ENCODE data around the gene POLA1.

POLA1 gene

GRCh38 chrX:24702362-24703184 is 8.9 kb downstream of the POLA1 start:
- Histone ChIP-seq H3K27me3 (ENCODE audit: control insufficient read depth, insufficient read depth, low read length) (no peaks in the 10 kb centered on the region), H3K36me3 (ENCODE audit: control insufficient read depth, insufficient read depth, low read length) (no peaks in the 10 kb centered on the region), H3K79me2 (no peaks in the 10 kb centered on the region), H3K27ac (no peak overlapping the region), H3K4me1 (no peaks in the 10 kb centered on the region), H3K9ac (no peak overlapping the region), H3K9me3 (ENCODE audit: control insufficient read depth, low read length) (no peaks in the 10 kb centered on the region), H3K4me3 (ENCODE audit: low read depth, low read length) (no peak overlapping the region), H3K4me2 (ENCODE audit: low read length) (no peak overlapping the region), H2AFZ (no peak overlapping the region)
- TF ChIP-seq CTCF (IDR thresholded peaks at IDR 0.05): no peak

GRCh38 chrX:24703185-24703494 is 9.4 kb downstream of the POLA1 start:
- Histone ChIP-seq H3K9ac (no peak overlapping the region), H3K27me3 (ENCODE audit: control insufficient read depth, insufficient read depth, low read length) (no peaks in the 10 kb centered on the region), H3K4me2 (ENCODE audit: low read length) (no peak overlapping the region), H3K9me3 (ENCODE audit: control insufficient read depth, low read length) (no peaks in the 10 kb centered on the region), H3K27ac (no peak overlapping the region), H3K4me3 (ENCODE audit: low read depth, low read length) (no peak overlapping the region), H2AFZ (no peak overlapping the region), H3K36me3 (ENCODE audit: control insufficient read depth, insufficient read depth, low read length) (no peaks in the 10 kb centered on the region), H3K79me2 (no peaks in the 10 kb centered on the region), H3K4me1 (no peaks in the 10 kb centered on the region)
- TF ChIP-seq CTCF (IDR thresholded peaks at IDR 0.05): no peak

- Histone ChIP-seq H3K27me3 (ENCODE audit: control insufficient read depth, insufficient read depth, low read length) (no peaks in the 10 kb centered on the region), H3K27ac (no peak overlapping the region), H3K36me3 (ENCODE audit: control insufficient read depth, insufficient read depth, low read length) (no peaks in the 10 kb centered on the region), H3K79me2 (no peaks in the 10 kb centered on the region), H3K4me2 (ENCODE audit: low read length) (no peak overlapping the region), H3K9ac (no peak overlapping the region), H3K4me3 (ENCODE audit: low read depth, low read length) (no peak overlapping the region), H3K9me3 (ENCODE audit: control insufficient read depth, low read length) (no peaks in the 10 kb centered on the region), H2AFZ (no peak overlapping the region), H3K4me1 (no peaks in the 10 kb centered on the region)
- no peak for TF ChIP-seq CTCF (IDR thresholded peaks at IDR 0.05)
Measured at GRCh38 chrX:24718771-24719170, 25.1 kb downstream of the POLA1 start.

- Histone ChIP-seq H3K27ac (no peak overlapping the region), H3K27me3 (ENCODE audit: control insufficient read depth, insufficient read depth, low read length) (no peaks in the 10 kb centered on the region), H3K79me2 (no peaks in the 10 kb centered on the region), H3K9me3 (ENCODE audit: control insufficient read depth, low read length) (no peaks in the 10 kb centered on the region), H3K9ac (no peak overlapping the region), H3K4me3 (ENCODE audit: low read depth, low read length) (no peak overlapping the region), H3K36me3 (ENCODE audit: control insufficient read depth, insufficient read depth, low read length) (no peaks in the 10 kb centered on the region), H2AFZ (no peak overlapping the region), H3K4me1 (no peaks in the 10 kb centered on the region), H3K4me2 (ENCODE audit: low read length) (no peak overlapping the region)
- no peak for TF ChIP-seq CTCF (IDR thresholded peaks at IDR 0.05)
Measured at GRCh38 chrX:24720036-24720435, 26.3 kb downstream of the POLA1 start.

GRCh38 chrX:24728530-24728929 is 34.8 kb downstream of the POLA1 start:
- no peak overlapping the region for H3K4me3 ChIP-seq (ENCODE audit: low read depth, low read length)
- H2AFZ ChIP-seq: no peak overlapping the region
- no peaks in the 10 kb centered on the region for H3K79me2 ChIP-seq
- H3K4me2 ChIP-seq (ENCODE audit: low read length): no peak overlapping the region
- no peaks in the 10 kb centered on the region for H3K9me3 ChIP-seq (ENCODE audit: control insufficient read depth, low read length)
- no peak for TF ChIP-seq CTCF (IDR thresholded peaks at IDR 0.05)
- no peaks in the 10 kb centered on the region for H3K36me3 ChIP-seq (ENCODE audit: control insufficient read depth, insufficient read depth, low read length)
- no peaks in the 10 kb centered on the region for H3K4me1 ChIP-seq
- no peaks in the 10 kb centered on the region for H3K27me3 ChIP-seq (ENCODE audit: control insufficient read depth, insufficient read depth, low read length)
- no peak overlapping the region for H3K9ac ChIP-seq
- no peak overlapping the region for H3K27ac ChIP-seq

Measured in parathyroid adenoma (tissue), 2 donors.